Measurements from ENCODE around the gene ABI2. TPM values are rescaled to one million over a fixed set of nuclear protein-coding genes. Genes with fewer than 3 reads are reported as not detected.

Gene ABI2
- total RNA-seq, 2 donors from 2014 or later, result 50.0 to 64.8 TPM

GRCh38 chr2:203436496-203436895 is 108.3 kb downstream of the ABI2 start:
- WGBS, result 81% methylated on average over 2 of the region's 2 CpGs
- intact Hi-C loops (cut with DNase I), result no loop called here
- Histone ChIP-seq H3K36me3 (peaks cover 0 to 3% of the 10 kb centered on the region in 2 donors), H3K4me1 (replicated peaks) (no peaks in the 10 kb centered on the region), H3K27ac (no peak overlapping the region), H3K9me3 (no peaks in the 10 kb centered on the region), H3K4me3 (no peak overlapping the region), H3K27me3 (replicated peaks; ENCODE audit: insufficient read depth) (no peaks in the 10 kb centered on the region)
- no peak for TF ChIP-seq POLR2AphosphoS5 (IDR thresholded peaks at IDR 0.05)
- TF ChIP-seq, protein P1, sequence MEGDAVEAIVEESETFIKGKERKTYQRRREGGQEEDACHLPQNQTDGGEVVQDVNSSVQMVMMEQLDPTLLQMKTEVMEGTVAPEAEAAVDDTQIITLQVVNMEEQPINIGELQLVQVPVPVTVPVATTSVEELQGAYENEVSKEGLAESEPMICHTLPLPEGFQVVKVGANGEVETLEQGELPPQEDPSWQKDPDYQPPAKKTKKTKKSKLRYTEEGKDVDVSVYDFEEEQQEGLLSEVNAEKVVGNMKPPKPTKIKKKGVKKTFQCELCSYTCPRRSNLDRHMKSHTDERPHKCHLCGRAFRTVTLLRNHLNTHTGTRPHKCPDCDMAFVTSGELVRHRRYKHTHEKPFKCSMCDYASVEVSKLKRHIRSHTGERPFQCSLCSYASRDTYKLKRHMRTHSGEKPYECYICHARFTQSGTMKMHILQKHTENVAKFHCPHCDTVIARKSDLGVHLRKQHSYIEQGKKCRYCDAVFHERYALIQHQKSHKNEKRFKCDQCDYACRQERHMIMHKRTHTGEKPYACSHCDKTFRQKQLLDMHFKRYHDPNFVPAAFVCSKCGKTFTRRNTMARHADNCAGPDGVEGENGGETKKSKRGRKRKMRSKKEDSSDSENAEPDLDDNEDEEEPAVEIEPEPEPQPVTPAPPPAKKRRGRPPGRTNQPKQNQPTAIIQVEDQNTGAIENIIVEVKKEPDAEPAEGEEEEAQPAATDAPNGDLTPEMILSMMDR (IDR thresholded peaks at IDR 0.05), result no peak
- TF ChIP-seq POLR2A (IDR thresholded peaks at IDR 0.05), result no peak
- no peak for DNase-seq (ENCODE audit: low spot score)

- TF ChIP-seq POLR2A (IDR thresholded peaks at IDR 0.05) (no peak), POLR2AphosphoS5 (IDR thresholded peaks at IDR 0.05) (no peak)
- TF ChIP-seq, protein P1 (IDR thresholded peaks at IDR 0.05), result no peak
- no peaks in the 10 kb centered on the region for H3K4me1 ChIP-seq (replicated peaks)
- DNase-seq (ENCODE audit: low spot score), result no peak
- intact Hi-C loops (cut with DNase I), result no loop called here
- 92% methylated on average over 4 of the region's 4 CpGs for whole genome bisulfite sequencing
- H3K4me3 ChIP-seq, result no peak overlapping the region
- no peaks in the 10 kb centered on the region for H3K27me3 ChIP-seq (replicated peaks; ENCODE audit: insufficient read depth)
- no peak overlapping the region for H3K27ac ChIP-seq
- no peaks in the 10 kb centered on the region for H3K9me3 ChIP-seq
- peaks cover 0 to 3% of the 10 kb centered on the region in 2 donors for H3K36me3 ChIP-seq
Measured at GRCh38 chr2:203437511-203437910, 109.3 kb downstream of the ABI2 start.

DNA sequence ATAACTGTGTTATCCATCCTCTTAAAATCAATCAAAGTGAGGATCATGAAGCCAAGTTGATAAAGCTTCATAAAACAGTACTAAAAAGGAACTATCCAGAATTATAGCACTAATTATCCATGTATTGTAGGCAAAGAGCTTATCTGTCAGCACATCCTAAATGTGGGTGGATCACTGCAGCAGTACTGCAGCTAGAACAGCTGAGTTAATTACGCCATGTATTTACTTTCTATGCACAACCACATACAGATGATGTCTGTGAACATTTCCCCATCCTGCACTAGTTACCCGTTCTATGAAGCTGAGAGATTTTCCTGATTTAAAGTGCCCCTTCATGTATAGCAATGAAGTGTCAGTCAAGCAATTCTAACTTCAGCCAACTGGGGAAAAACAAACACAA is 110.3 kb downstream of the ABI2 start:
- H3K4me3 ChIP-seq, result no peak overlapping the region
- DNase-seq (ENCODE audit: low spot score), result no peak
- TF ChIP-seq POLR2A (IDR thresholded peaks at IDR 0.05) (no peak), POLR2AphosphoS5 (IDR thresholded peaks at IDR 0.05) (no peak)
- TF ChIP-seq, protein P1 (IDR thresholded peaks at IDR 0.05), result no peak
- peaks cover 0 to 3% of the 10 kb centered on the region in 2 donors for H3K36me3 ChIP-seq
- no peaks in the 10 kb centered on the region for H3K27me3 ChIP-seq (replicated peaks; ENCODE audit: insufficient read depth)
- intact Hi-C loops (cut with DNase I), result no loop called here
- no peaks in the 10 kb centered on the region for H3K9me3 ChIP-seq
- no peaks in the 10 kb centered on the region for H3K4me1 ChIP-seq (replicated peaks)
- H3K27ac ChIP-seq, result no peak overlapping the region
- WGBS, result 84% methylated on average over 2 of the region's 2 CpGs

DNA sequence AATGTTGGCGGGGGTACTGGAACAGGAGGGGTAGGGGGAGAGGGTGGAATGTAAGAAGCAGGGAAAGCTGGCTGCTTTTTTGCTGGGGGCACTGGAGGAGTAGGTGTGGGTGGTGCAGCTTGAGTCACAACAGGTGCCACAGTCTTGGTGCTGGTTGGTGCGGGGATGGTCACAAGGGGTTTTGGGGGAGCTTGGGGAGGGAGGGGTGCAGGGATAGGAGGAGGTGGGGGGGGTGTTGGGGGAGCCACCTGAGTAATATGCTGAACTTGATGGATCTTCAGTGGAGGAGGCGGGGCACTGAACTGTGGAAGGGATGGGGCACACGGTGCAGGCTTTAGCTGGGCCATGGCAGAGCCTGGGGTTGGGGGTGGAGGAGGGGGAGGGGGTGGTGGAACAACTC is 112.5 kb downstream of the ABI2 start:
- DNase-seq (ENCODE audit: low spot score), result no peak
- peaks cover 0 to 3% of the 10 kb centered on the region in 2 donors for H3K36me3 ChIP-seq
- no peaks in the 10 kb centered on the region for H3K4me1 ChIP-seq (replicated peaks)
- no peak overlapping the region for H3K4me3 ChIP-seq
- WGBS, result 81% methylated on average over 4 of the region's 4 CpGs
- H3K27ac ChIP-seq, result no peak overlapping the region
- H3K9me3 ChIP-seq, result no peaks in the 10 kb centered on the region
- H3K27me3 ChIP-seq (replicated peaks; ENCODE audit: insufficient read depth), result no peaks in the 10 kb centered on the region
- no peak for TF ChIP-seq POLR2AphosphoS5 (IDR thresholded peaks at IDR 0.05)
- TF ChIP-seq, protein P1 (IDR thresholded peaks at IDR 0.05), result no peak
- TF ChIP-seq POLR2A (IDR thresholded peaks at IDR 0.05), result no peak
- intact Hi-C loops (cut with DNase I), result no loop called here

GRCh38 chr2:203441463-203441862 is 113.3 kb downstream of the ABI2 start:
- H3K27me3 ChIP-seq (replicated peaks; ENCODE audit: insufficient read depth), result no peaks in the 10 kb centered on the region
- no peak for DNase-seq (ENCODE audit: low spot score)
- no peaks in the 10 kb centered on the region for H3K9me3 ChIP-seq
- intact Hi-C loops (cut with DNase I), result no loop called here
- TF ChIP-seq, protein P1 (IDR thresholded peaks at IDR 0.05), result no peak
- TF ChIP-seq POLR2AphosphoS5 (IDR thresholded peaks at IDR 0.05), result no peak
- no peak for TF ChIP-seq POLR2A (IDR thresholded peaks at IDR 0.05)
- H3K27ac ChIP-seq, result no peak overlapping the region
- no peak overlapping the region for H3K4me3 ChIP-seq
- peaks cover 0 to 3% of the 10 kb centered on the region in 2 donors for H3K36me3 ChIP-seq
- 90% methylated on average over 3 of the region's 3 CpGs for WGBS
- no peaks in the 10 kb centered on the region for H3K4me1 ChIP-seq (replicated peaks)
